IPS-18a (cell line): ENCODE measurements around the gene RFTN1.

ENCODE experiments used
- H3K27ac ChIP-seq: one replicate; pipeline ENCODE4 v1.5.1; 2013; ENCODE audit warnings: low read length
- H3K27me3 ChIP-seq: one replicate; pipeline ENCODE4 v1.6.1; 2013; ENCODE audit warnings: mild to moderate bottlenecking, low read length; ENCODE audit not compliant: control insufficient read depth, insufficient read depth
- H3K36me3 ChIP-seq: one replicate; pipeline ENCODE4 v1.6.1; 2013; ENCODE audit warnings: low read depth, low read length; ENCODE audit not compliant: control insufficient read depth
- H3K4me1 ChIP-seq: one replicate; pipeline ENCODE4 v1.6.1; 2013; ENCODE audit warnings: low read depth, low read length; ENCODE audit not compliant: control insufficient read depth
- H3K4me3 ChIP-seq: one replicate; pipeline ENCODE4 v1.5.1; 2013; ENCODE audit warnings: low read length
- H3K9ac ChIP-seq: one replicate; pipeline ENCODE4 v1.6.1; 2013; ENCODE audit warnings: mild to moderate bottlenecking, low read length, moderate library complexity
- H3K9me3 ChIP-seq: one replicate; pipeline ENCODE4 v1.6.1; 2013; ENCODE audit warnings: low read depth, low read length; ENCODE audit not compliant: control insufficient read depth

Gene RFTN1

GRCh38 chr3:16470590-16470989 lies 42.9 kb downstream of the RFTN1 start:
- Histone ChIP-seq H3K9ac (no peak overlapping the region), H3K27ac (no peak overlapping the region), H3K27me3 (no peaks in the 10 kb centered on the region), H3K9me3 (no peaks in the 10 kb centered on the region), H3K36me3 (no peaks in the 10 kb centered on the region), H3K4me1 (no peaks in the 10 kb centered on the region), H3K4me3 (no peak overlapping the region)

GRCh38 chr3:16468336-16469098 lies 45.0 kb downstream of the RFTN1 start:
- Histone ChIP-seq H3K9ac (no peak overlapping the region), H3K27ac (no peak overlapping the region), H3K4me1 (no peaks in the 10 kb centered on the region), H3K36me3 (no peaks in the 10 kb centered on the region), H3K27me3 (no peaks in the 10 kb centered on the region), H3K9me3 (no peaks in the 10 kb centered on the region), H3K4me3 (no peak overlapping the region)

- H3K36me3 ChIP-seq = no peaks in the 10 kb centered on the region
- H3K9ac ChIP-seq = no peak overlapping the region
- no peaks in the 10 kb centered on the region for H3K27me3 ChIP-seq
- H3K9me3 ChIP-seq = no peaks in the 10 kb centered on the region
- H3K4me1 ChIP-seq = no peaks in the 10 kb centered on the region
- H3K27ac ChIP-seq = no peak overlapping the region
- no peak overlapping the region for H3K4me3 ChIP-seq
Observed at GRCh38 chr3:16468002-16468335, 45.5 kb downstream of the RFTN1 start.

GRCh38 chr3:16467393-16467792 lies 46.1 kb downstream of the RFTN1 start:
- H3K27ac ChIP-seq = no peak overlapping the region
- H3K4me3 ChIP-seq = no peak overlapping the region
- no peaks in the 10 kb centered on the region for H3K27me3 ChIP-seq
- H3K9ac ChIP-seq = no peak overlapping the region
- H3K4me1 ChIP-seq = no peaks in the 10 kb centered on the region
- H3K9me3 ChIP-seq = no peaks in the 10 kb centered on the region
- H3K36me3 ChIP-seq = no peaks in the 10 kb centered on the region

GRCh38 chr3:16466822-16467221 lies 46.7 kb downstream of the RFTN1 start:
- H3K27ac ChIP-seq = no peak overlapping the region
- no peak overlapping the region for H3K9ac ChIP-seq

GRCh38 chr3:16464511-16465148 lies 48.9 kb downstream of the RFTN1 start:
- H3K9ac ChIP-seq = no peak overlapping the region

More at GRCh38 chr3:16466822-16467221, 46.7 kb downstream of the RFTN1 start:
- H3K9me3 ChIP-seq = no peaks in the 10 kb centered on the region
- H3K4me1 ChIP-seq = no peaks in the 10 kb centered on the region
- H3K36me3 ChIP-seq = no peaks in the 10 kb centered on the region
- H3K27me3 ChIP-seq = no peaks in the 10 kb centered on the region
- no peak overlapping the region for H3K4me3 ChIP-seq

GRCh38 chr3:16463914-16464313 lies 49.6 kb downstream of the RFTN1 start:
- H3K9me3 ChIP-seq = no peaks in the 10 kb centered on the region
- no peak overlapping the region for H3K4me3 ChIP-seq
- no peaks in the 10 kb centered on the region for H3K4me1 ChIP-seq
- H3K27ac ChIP-seq = no peak overlapping the region
- no peak overlapping the region for H3K9ac ChIP-seq
- H3K27me3 ChIP-seq = no peaks in the 10 kb centered on the region
- H3K36me3 ChIP-seq = no peaks in the 10 kb centered on the region

More at GRCh38 chr3:16464511-16465148, 48.9 kb downstream of the RFTN1 start:
- H3K27ac ChIP-seq = no peak overlapping the region
- H3K36me3 ChIP-seq = no peaks in the 10 kb centered on the region
- H3K27me3 ChIP-seq = no peaks in the 10 kb centered on the region
- no peaks in the 10 kb centered on the region for H3K9me3 ChIP-seq
- no peak overlapping the region for H3K4me3 ChIP-seq
- H3K4me1 ChIP-seq = no peaks in the 10 kb centered on the region

GRCh38 chr3:16463119-16463518 lies 50.4 kb downstream of the RFTN1 start:
- Histone ChIP-seq H3K27me3 (no peaks in the 10 kb centered on the region), H3K4me3 (no peak overlapping the region), H3K9ac (no peak overlapping the region), H3K36me3 (no peaks in the 10 kb centered on the region), H3K4me1 (no peaks in the 10 kb centered on the region), H3K9me3 (no peaks in the 10 kb centered on the region), H3K27ac (no peak overlapping the region)

- Histone ChIP-seq H3K9ac (no peak overlapping the region), H3K4me1 (no peaks in the 10 kb centered on the region)
Observed at GRCh38 chr3:16462679-16463078, 50.8 kb downstream of the RFTN1 start.

GRCh38 chr3:16461463-16462245 lies 51.8 kb downstream of the RFTN1 start:
- no peaks in the 10 kb centered on the region for H3K4me1 ChIP-seq
- no peaks in the 10 kb centered on the region for H3K9me3 ChIP-seq
- H3K9ac ChIP-seq = no peak overlapping the region
- no peaks in the 10 kb centered on the region for H3K36me3 ChIP-seq
- H3K27me3 ChIP-seq = no peaks in the 10 kb centered on the region
- no peak overlapping the region for H3K4me3 ChIP-seq
- no peak overlapping the region for H3K27ac ChIP-seq

More at GRCh38 chr3:16462679-16463078, 50.8 kb downstream of the RFTN1 start:
- Histone ChIP-seq H3K36me3 (no peaks in the 10 kb centered on the region), H3K27ac (no peak overlapping the region), H3K4me3 (no peak overlapping the region), H3K27me3 (no peaks in the 10 kb centered on the region), H3K9me3 (no peaks in the 10 kb centered on the region)

GRCh38 chr3:16460886-16461285 lies 52.6 kb downstream of the RFTN1 start:
- peaks cover 4% of the 10 kb centered on the region for H3K4me1 ChIP-seq
- H3K9ac ChIP-seq = no peak overlapping the region
- H3K4me3 ChIP-seq = no peak overlapping the region
- H3K27me3 ChIP-seq = no peaks in the 10 kb centered on the region
- no peak overlapping the region for H3K27ac ChIP-seq
- H3K36me3 ChIP-seq = no peaks in the 10 kb centered on the region
- H3K9me3 ChIP-seq = no peaks in the 10 kb centered on the region
